ENCODE data around the gene CD48.
A peak's percentile ranks its signal among the peaks of the same experiment; 100 is the strongest.

CD48 gene

DNA sequence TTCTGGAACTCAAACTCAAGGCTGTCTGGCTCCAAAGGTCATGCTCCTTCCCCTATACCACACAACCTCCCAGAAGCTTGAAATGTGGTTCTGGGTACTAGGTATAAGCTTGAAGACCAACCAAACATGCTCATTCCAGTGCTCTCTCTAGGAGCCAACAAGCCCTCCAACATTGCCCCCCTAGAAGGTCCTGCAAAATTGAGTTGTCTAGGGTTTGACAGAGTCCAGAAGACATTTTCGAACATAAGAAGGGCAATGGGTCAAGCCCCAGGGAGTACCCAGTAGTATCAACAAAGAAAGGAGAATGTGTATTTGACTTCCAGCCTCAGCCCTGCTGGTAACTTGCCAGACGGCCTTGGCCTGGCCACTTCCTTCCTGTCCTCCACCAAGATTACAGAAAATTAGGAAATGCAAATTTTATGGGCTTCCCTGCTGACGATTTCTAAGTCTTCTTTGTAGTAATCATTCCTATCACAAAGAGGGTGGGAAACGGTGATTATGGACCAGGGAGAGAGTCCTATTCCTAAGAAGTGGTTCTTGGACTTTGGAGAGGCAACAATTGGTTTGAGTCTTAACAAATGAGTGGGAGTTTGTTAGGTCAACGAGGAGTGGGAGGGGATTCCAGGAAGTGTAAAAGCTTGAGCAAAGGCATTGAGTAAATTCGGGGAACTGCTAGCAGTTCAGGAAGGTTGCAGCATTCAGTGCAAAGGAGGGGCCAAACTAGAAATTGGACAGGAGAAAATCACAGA lies 46.1 kb downstream of the CD48 start:
- Histone ChIP-seq H3K36me3 (ENCODE audit: low read length) (peaks cover 11% of the 10 kb centered on the region), H3K9me3 (ENCODE audit: insufficient read depth, low read length) (no peaks in the 10 kb centered on the region), H3K4me2 (ENCODE audit: low read depth, low read length, poor library complexity, severe bottlenecking) (peak overlapping the region; percentile 35), H3K27me3 (ENCODE audit: low read length) (no peaks in the 10 kb centered on the region), H2AFZ (ENCODE audit: low read depth, low read length, severe bottlenecking) (no peak overlapping the region), H3K4me3 (ENCODE audit: insufficient read depth, low read length, poor library complexity, severe bottlenecking) (peak overlapping the region; percentile 14), H4K20me1 (ENCODE audit: low read depth, low read length) (no peaks in the 10 kb centered on the region), H3K79me2 (ENCODE audit: insufficient read depth, low read length) (no peaks in the 10 kb centered on the region), H3K9me2 (replicated peaks; ENCODE audit: insufficient read depth, low read length) (no peaks in the 10 kb centered on the region), H3K27ac (ENCODE audit: low read depth, low read length) (peak overlapping the region; percentile 31; the same call in 1 of the 2 replicates), H3F3A (ENCODE audit: insufficient read depth) (peaks cover 16% of the 10 kb centered on the region; the same call in 1 of the 2 replicates), H3K9ac (ENCODE audit: low read length) (peak overlapping the region; percentile 4; the same call in 1 of the 2 replicates)
- TF ChIP-seq, protein P1, sequence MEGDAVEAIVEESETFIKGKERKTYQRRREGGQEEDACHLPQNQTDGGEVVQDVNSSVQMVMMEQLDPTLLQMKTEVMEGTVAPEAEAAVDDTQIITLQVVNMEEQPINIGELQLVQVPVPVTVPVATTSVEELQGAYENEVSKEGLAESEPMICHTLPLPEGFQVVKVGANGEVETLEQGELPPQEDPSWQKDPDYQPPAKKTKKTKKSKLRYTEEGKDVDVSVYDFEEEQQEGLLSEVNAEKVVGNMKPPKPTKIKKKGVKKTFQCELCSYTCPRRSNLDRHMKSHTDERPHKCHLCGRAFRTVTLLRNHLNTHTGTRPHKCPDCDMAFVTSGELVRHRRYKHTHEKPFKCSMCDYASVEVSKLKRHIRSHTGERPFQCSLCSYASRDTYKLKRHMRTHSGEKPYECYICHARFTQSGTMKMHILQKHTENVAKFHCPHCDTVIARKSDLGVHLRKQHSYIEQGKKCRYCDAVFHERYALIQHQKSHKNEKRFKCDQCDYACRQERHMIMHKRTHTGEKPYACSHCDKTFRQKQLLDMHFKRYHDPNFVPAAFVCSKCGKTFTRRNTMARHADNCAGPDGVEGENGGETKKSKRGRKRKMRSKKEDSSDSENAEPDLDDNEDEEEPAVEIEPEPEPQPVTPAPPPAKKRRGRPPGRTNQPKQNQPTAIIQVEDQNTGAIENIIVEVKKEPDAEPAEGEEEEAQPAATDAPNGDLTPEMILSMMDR (IDR thresholded peaks at IDR 0.05; ENCODE audit: insufficient read depth, low read length, poor library complexity, severe bottlenecking) = no peak
- TF ChIP-seq EZH2phosphoT487 (conservative IDR thresholded peaks at IDR 0.05; ENCODE audit: low read length) = no peak

DNA sequence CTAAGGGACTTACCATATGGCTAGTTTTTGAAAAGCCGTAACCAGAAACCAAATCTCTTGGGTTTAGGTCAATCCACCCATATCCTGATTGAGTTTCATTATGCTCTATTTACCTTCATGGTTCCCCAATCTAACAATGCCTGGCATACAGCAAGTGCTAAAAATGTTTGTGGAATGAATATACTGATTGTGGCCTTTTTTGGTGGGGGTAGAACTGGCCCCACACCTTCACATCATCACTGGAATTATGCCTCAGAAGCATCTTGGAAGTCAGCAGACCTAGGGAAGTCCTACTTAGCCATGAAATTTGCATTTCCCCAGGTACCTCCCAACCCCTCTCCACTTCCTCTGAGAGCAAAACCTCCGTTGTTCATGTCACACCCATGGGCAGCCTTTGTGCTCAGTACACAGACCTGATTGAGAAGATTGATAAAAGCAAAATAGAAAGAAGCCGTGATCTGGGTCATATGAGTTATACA lies 47.0 kb downstream of the CD48 start:
- Histone ChIP-seq H3F3A (ENCODE audit: insufficient read depth) (peaks cover 16% of the 10 kb centered on the region; the same call in 1 of the 2 replicates), H2AFZ (ENCODE audit: low read depth, low read length, severe bottlenecking) (no peak overlapping the region), H3K79me2 (ENCODE audit: insufficient read depth, low read length) (no peaks in the 10 kb centered on the region), H3K4me3 (ENCODE audit: insufficient read depth, low read length, poor library complexity, severe bottlenecking) (no peak overlapping the region), H3K27ac (ENCODE audit: low read depth, low read length) (no peak overlapping the region), H3K9ac (ENCODE audit: low read length) (no peak overlapping the region), H3K9me2 (replicated peaks; ENCODE audit: insufficient read depth, low read length) (no peaks in the 10 kb centered on the region), H3K36me3 (ENCODE audit: low read length) (peaks cover 11% of the 10 kb centered on the region), H3K27me3 (ENCODE audit: low read length) (no peaks in the 10 kb centered on the region), H4K20me1 (ENCODE audit: low read depth, low read length) (no peaks in the 10 kb centered on the region), H3K4me2 (ENCODE audit: low read depth, low read length, poor library complexity, severe bottlenecking) (peak overlapping the region; percentile 35), H3K9me3 (ENCODE audit: insufficient read depth, low read length) (no peaks in the 10 kb centered on the region)
- no peak for TF ChIP-seq EZH2phosphoT487 (conservative IDR thresholded peaks at IDR 0.05; ENCODE audit: low read length)
- TF ChIP-seq, protein P1 (IDR thresholded peaks at IDR 0.05; ENCODE audit: insufficient read depth, low read length, poor library complexity, severe bottlenecking) = no peak

DNA sequence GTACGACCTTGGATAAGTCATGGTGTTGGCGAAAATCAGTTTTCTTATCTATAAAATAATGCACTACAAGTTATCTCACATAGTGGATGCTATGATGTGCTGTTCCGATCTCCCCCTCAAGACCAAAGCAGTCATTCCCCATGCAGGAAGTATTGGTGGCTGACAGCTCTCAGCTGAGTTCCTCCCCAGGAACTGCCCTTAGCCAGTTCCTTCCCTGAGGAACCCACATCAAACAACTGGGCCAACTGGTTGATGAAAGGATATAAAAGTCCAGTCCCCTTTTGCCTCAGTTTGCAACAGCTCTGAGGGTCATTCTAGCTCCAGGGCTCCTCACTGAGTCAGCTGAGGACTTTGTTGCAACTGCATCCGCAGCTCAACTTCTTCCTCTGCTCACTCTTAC lies 48.7 kb downstream of the CD48 start:
- no peak overlapping the region for H3K27ac ChIP-seq (ENCODE audit: low read depth, low read length)
- no peaks in the 10 kb centered on the region for H3K9me3 ChIP-seq (ENCODE audit: insufficient read depth, low read length)
- H3K27me3 ChIP-seq (ENCODE audit: low read length) = no peaks in the 10 kb centered on the region
- H3K9me2 ChIP-seq (replicated peaks; ENCODE audit: insufficient read depth, low read length) = no peaks in the 10 kb centered on the region
- no peaks in the 10 kb centered on the region for H3K36me3 ChIP-seq (ENCODE audit: low read length)
- TF ChIP-seq EZH2phosphoT487 (conservative IDR thresholded peaks at IDR 0.05; ENCODE audit: low read length) = no peak
- TF ChIP-seq, protein P1 (IDR thresholded peaks at IDR 0.05; ENCODE audit: insufficient read depth, low read length, poor library complexity, severe bottlenecking) = no peak
- no peak overlapping the region for H3K9ac ChIP-seq (ENCODE audit: low read length)
- no peaks in the 10 kb centered on the region for H4K20me1 ChIP-seq (ENCODE audit: low read depth, low read length)
- no peak overlapping the region for H3K4me2 ChIP-seq (ENCODE audit: low read depth, low read length, poor library complexity, severe bottlenecking)
- H3K4me3 ChIP-seq (ENCODE audit: insufficient read depth, low read length, poor library complexity, severe bottlenecking) = no peak overlapping the region
- H3F3A ChIP-seq (ENCODE audit: insufficient read depth) = peaks cover 12% of the 10 kb centered on the region; the same call in 1 of the 2 replicates
- no peaks in the 10 kb centered on the region for H3K79me2 ChIP-seq (ENCODE audit: insufficient read depth, low read length)
- H2AFZ ChIP-seq (ENCODE audit: low read depth, low read length, severe bottlenecking) = no peak overlapping the region
